OCI-LY1 (cell line): Measurements from ENCODE around the gene FADS2.

Experiments used
- H2AFZ ChIP-seq: fragments of 200-600 bp; sonication (generic), shearing (Covaris generic); 2 replicates; pipeline ENCODE4 v1.6.0; 2014; ENCODE audit warnings: antibody characterized with exemption, mild to moderate bottlenecking, low read length
- H3F3A ChIP-seq: fragments of 200-600 bp; sonication (generic), shearing (Covaris generic); 2 replicates; pipeline ENCODE4 v1.6.0; 2014; ENCODE audit warnings: mild to moderate bottlenecking, antibody characterized with exemption, low read length, moderate library complexity; ENCODE audit not compliant: insufficient read depth
- H3K27ac ChIP-seq: fragments of 200-600 bp; sonication (generic); 2 replicates; pipeline ENCODE4 v1.5.1; 2014; ENCODE audit warnings: low read length, mixed run types, mild to moderate bottlenecking, low read depth; ENCODE audit not compliant: poor library complexity, severe bottlenecking
- H3K27me3 ChIP-seq: fragments of 200-600 bp; sonication (generic); 2 replicates; pipeline ENCODE4 v1.6.0; 2014; ENCODE audit warnings: antibody characterized with exemption, mild to moderate bottlenecking, low read length, moderate library complexity; ENCODE audit not compliant: insufficient read depth
- H3K36me3 ChIP-seq: fragments of 200-600 bp; sonication (generic); 2 replicates; pipeline ENCODE4 v1.6.1; 2014; ENCODE audit warnings: mild to moderate bottlenecking, antibody characterized with exemption, low read length, moderate library complexity, mixed read lengths; ENCODE audit not compliant: insufficient read depth
- H3K4me1 ChIP-seq: fragments of 200-600 bp; sonication (generic); 2 replicates; pipeline ENCODE4 v1.5.1; 2014; ENCODE audit warnings: mild to moderate bottlenecking, low read length, moderate library complexity; ENCODE audit not compliant: insufficient read depth, severe bottlenecking
- H3K4me2 ChIP-seq: fragments of 200-600 bp; sonication (generic), shearing (Covaris generic); 2 replicates; pipeline ENCODE4 v1.6.1; 2014; ENCODE audit warnings: low read length
- H3K4me3 ChIP-seq: fragments of 200-600 bp; sonication (generic); 2 replicates; pipeline ENCODE4 v1.5.1; 2014; ENCODE audit warnings: low read length, low read depth, mild to moderate bottlenecking, mixed read lengths; ENCODE audit not compliant: poor library complexity, severe bottlenecking
- H3K79me2 ChIP-seq: fragments of 200-600 bp; shearing (Covaris generic); 2 replicates; pipeline ENCODE4 v1.6.1; 2016; ENCODE audit warnings: mixed run types, low read length, mixed read lengths; ENCODE audit not compliant: insufficient read depth
- H3K9ac ChIP-seq: fragments of 200-600 bp; sonication (generic), shearing (Covaris generic); 2 replicates; pipeline ENCODE4 v1.6.1; 2014; ENCODE audit warnings: mild to moderate bottlenecking, low read length, mixed read lengths
- H3K9me2 ChIP-seq: fragments of 200-600 bp; sonication (generic), shearing (Covaris generic); 2 replicates; pipeline ENCODE4 v1.6.1; 2014; ENCODE audit warnings: low read depth, mild to moderate bottlenecking, low read length, mixed read lengths
- H3K9me3 ChIP-seq: fragments of 200-600 bp; shearing (Covaris generic); 2 replicates; pipeline ENCODE4 v1.6.1; 2014; ENCODE audit warnings: low read length, mixed read lengths
- H4K20me1 ChIP-seq: fragments of 200-600 bp; sonication (generic), shearing (Covaris generic); 2 replicates; pipeline ENCODE4 v1.6.0; 2016; ENCODE audit warnings: mild to moderate bottlenecking, low read length; ENCODE audit not compliant: insufficient read depth
- EZH2 ChIP-seq: fragments of 200-600 bp; sonication (generic), shearing (Covaris generic); IDR thresholded peaks from 2 replicates; pipeline ENCODE4 v1.8.0; 2017; ENCODE audit warnings: borderline replicate concordance, mixed run types, mild to moderate bottlenecking, antibody characterized with exemption, low read length, moderate library complexity, mixed read lengths
- TF ChIP-seq, protein P1 (sequence below): fragments of 200-600 bp; sonication (generic), shearing (Covaris generic); IDR thresholded peaks from 2 replicates; pipeline ENCODE4 v1.5.1; 2017; ENCODE audit warnings: mild to moderate bottlenecking, antibody characterized with exemption, low read length, moderate library complexity, mixed read lengths

The FADS2 gene

DNA sequence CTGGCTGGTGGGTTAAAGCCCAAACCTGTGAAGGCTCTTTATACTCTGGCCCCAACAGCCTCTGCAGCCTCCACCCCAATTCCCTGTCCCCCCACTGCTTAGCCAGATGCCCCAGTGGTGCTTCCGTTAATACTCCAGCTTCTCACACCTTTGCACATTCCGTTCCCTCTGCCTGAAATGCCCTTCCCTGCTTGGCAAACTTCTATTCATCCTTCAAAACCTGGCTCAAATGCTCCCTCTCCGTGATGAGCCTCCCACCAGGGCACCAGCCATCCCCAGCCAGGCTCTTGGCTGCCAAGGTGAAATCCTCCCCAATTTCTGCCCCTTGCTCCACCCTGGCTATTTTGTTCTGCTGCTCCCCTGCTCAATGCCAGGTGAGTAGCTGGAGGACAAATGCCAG is 75.7 kb downstream of the FADS2 start:
- no peak overlapping the region for H3K4me2 ChIP-seq
- no peak overlapping the region for H3K4me3 ChIP-seq
- H3K9me2 ChIP-seq: no peaks in the 10 kb centered on the region
- no peak for TF ChIP-seq EZH2
- TF ChIP-seq, protein P1, sequence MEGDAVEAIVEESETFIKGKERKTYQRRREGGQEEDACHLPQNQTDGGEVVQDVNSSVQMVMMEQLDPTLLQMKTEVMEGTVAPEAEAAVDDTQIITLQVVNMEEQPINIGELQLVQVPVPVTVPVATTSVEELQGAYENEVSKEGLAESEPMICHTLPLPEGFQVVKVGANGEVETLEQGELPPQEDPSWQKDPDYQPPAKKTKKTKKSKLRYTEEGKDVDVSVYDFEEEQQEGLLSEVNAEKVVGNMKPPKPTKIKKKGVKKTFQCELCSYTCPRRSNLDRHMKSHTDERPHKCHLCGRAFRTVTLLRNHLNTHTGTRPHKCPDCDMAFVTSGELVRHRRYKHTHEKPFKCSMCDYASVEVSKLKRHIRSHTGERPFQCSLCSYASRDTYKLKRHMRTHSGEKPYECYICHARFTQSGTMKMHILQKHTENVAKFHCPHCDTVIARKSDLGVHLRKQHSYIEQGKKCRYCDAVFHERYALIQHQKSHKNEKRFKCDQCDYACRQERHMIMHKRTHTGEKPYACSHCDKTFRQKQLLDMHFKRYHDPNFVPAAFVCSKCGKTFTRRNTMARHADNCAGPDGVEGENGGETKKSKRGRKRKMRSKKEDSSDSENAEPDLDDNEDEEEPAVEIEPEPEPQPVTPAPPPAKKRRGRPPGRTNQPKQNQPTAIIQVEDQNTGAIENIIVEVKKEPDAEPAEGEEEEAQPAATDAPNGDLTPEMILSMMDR: no peak
- H3K9me3 ChIP-seq: no peaks in the 10 kb centered on the region
- no peaks in the 10 kb centered on the region for H3K36me3 ChIP-seq
- no peaks in the 10 kb centered on the region for H3K79me2 ChIP-seq
- no peaks in the 10 kb centered on the region; the same call in 1 of the 2 replicates for H3K27me3 ChIP-seq
- no peak overlapping the region for H2AFZ ChIP-seq
- no peak overlapping the region for H3K9ac ChIP-seq
- peaks cover 2% of the 10 kb centered on the region for H3K4me1 ChIP-seq
- H4K20me1 ChIP-seq: no peaks in the 10 kb centered on the region
- H3K27ac ChIP-seq: no peak overlapping the region
- no peaks in the 10 kb centered on the region for H3F3A ChIP-seq

DNA sequence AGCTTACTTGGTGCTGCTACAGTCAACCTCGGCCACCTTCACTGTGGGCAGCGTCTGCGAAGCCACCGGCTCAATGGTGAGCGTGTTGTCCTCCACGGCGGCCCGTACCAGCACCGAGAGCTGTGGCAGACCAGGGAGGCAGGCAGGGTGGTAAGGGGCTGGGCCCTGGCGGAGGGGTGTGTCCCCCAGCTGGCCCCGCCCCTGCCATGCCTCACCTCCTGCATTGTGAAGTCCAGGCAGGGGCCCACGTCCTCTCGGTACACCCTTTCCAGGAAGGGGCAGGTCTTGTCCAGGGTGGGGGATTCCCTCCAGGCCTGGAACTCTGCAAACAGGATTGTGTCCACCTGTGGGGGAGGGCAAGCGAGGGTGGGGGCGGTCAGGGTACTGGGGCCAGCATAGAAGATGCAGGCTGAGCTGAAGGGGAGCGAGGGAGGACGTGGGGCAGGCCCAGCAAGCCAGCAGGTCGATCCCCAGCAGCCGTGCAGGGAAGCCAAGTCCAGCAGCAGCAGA is 76.5 kb downstream of the FADS2 start:
- Histone ChIP-seq H3K4me3 (no peak overlapping the region), H3K4me2 (no peak overlapping the region), H3K9ac (no peak overlapping the region), H3K79me2 (no peaks in the 10 kb centered on the region), H4K20me1 (no peaks in the 10 kb centered on the region), H2AFZ (no peak overlapping the region), H3K9me2 (no peaks in the 10 kb centered on the region), H3K36me3 (no peaks in the 10 kb centered on the region), H3K27me3 (no peaks in the 10 kb centered on the region; the same call in 1 of the 2 replicates), H3K27ac (no peak overlapping the region), H3K4me1 (no peaks in the 10 kb centered on the region), H3F3A (no peaks in the 10 kb centered on the region), H3K9me3 (no peaks in the 10 kb centered on the region)
- TF ChIP-seq, protein P1: no peak
- TF ChIP-seq EZH2: no peak

DNA sequence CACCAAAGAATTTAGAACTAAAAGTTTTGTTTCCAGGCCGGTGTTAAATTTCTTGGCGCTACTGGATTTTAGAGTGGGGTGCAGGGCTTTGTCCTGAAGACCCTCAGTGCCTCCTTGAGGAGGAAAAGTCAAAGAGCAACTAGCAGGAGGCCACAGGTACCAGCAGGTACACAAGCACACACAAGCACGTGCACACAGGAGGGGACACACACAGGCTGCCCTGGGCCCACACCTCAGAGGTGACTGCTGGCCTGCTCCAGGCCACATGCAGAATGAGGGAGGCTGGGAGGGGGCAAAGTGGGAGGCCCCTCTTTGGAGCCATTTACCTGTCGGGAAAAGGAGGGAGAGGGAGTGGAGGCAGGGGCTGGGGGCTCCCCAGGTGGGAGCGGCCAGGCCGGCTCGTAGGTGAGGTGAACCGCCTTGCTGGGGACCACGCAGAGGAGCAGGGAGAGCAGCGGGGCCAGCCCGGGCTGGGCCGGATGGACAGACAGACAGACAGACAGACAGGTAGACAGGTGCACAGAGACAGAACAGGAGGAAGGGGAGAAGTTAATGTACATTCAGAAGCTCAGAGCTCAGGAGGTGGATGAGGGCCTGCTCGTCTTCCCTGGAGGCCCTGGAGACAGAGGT is 77.1 kb downstream of the FADS2 start:
- no peak for TF ChIP-seq EZH2
- TF ChIP-seq, protein P1: no peak
- Histone ChIP-seq H3F3A (no peaks in the 10 kb centered on the region), H3K36me3 (no peaks in the 10 kb centered on the region), H3K4me1 (no peaks in the 10 kb centered on the region), H3K4me2 (no peak overlapping the region), H2AFZ (no peak overlapping the region), H4K20me1 (no peaks in the 10 kb centered on the region), H3K27ac (no peak overlapping the region), H3K9ac (no peak overlapping the region), H3K9me3 (no peaks in the 10 kb centered on the region), H3K79me2 (no peaks in the 10 kb centered on the region), H3K4me3 (no peak overlapping the region), H3K9me2 (no peaks in the 10 kb centered on the region), H3K27me3 (no peaks in the 10 kb centered on the region; the same call in 1 of the 2 replicates)
